Mammary epithelial cell (primary cell): Measurements from ENCODE around the gene TPM4.

ENCODE experiments used
- CTCF ChIP-seq, 2 donors: IDR thresholded peaks in 1 of 2; conservative IDR thresholded peaks in 1 of 2; 2 replicates each; pipeline ENCODE4 v1.5.1; 2011 to 2012; ENCODE audit warnings: inconsistent platforms in 2 of 2, low read length in 2 of 2, mild to moderate bottlenecking in 2 of 2, control low read depth in 1 of 2, low read depth in 1 of 2; ENCODE audit not compliant: insufficient read depth in 1 of 2; ENCODE audit errors: extremely low read depth in 1 of 2
- EZH2 ChIP-seq: IDR thresholded peaks from 2 replicates; pipeline ENCODE4 v1.6.1; 2012; ENCODE audit warnings: low read length, inconsistent platforms, borderline replicate concordance

- TF ChIP-seq CTCF (conservative IDR thresholded peaks at IDR 0.05 in 1 of 2, IDR thresholded peaks at IDR 0.05 in 1 of 2; ENCODE audit: extremely low read depth in 1 of 2, insufficient read depth in 1 of 2, low read depth in 1 of 2, low read length in 2 of 2) (no peak), EZH2 (no peak)
These were observed 34.3 kb upstream of the TPM4 start for GRCh38 chr19:16041991-16042386.
